ENCODE results near the gene ESRRA. TPM values are rescaled to one million over a fixed set of nuclear protein-coding genes. Genes with fewer than 3 reads are reported as not detected.

The ESRRA gene
- total RNA-seq, 1 donor from 2014 or later = 53.6 TPM

GRCh38 chr11:64360448-64360921 is 55.2 kb downstream of the ESRRA start:
- DNase-seq (ENCODE audit: low spot score) = no peak
- no peak for ATAC-seq

GRCh38 chr11:64361659-64362058 is 56.3 kb downstream of the ESRRA start:
- ATAC-seq = no peak

GRCh38 chr11:64362339-64362738 is 57.0 kb downstream of the ESRRA start:
- DNase-seq (ENCODE audit: low spot score) (no peak), ATAC-seq (no peak)

More at GRCh38 chr11:64361659-64362058, 56.3 kb downstream of the ESRRA start:
- DNase-seq (ENCODE audit: low spot score) = no peak

GRCh38 chr11:64364435-64364834 is 59.1 kb downstream of the ESRRA start:
- no peak for ATAC-seq

GRCh38 chr11:64364911-64365310 is 59.6 kb downstream of the ESRRA start:
- ATAC-seq (no peak), DNase-seq (ENCODE audit: low spot score) (no peak)

More at GRCh38 chr11:64364435-64364834, 59.1 kb downstream of the ESRRA start:
- DNase-seq (ENCODE audit: low spot score) = no peak

Other genes with a start within 250 kb of the ESRRA start
- 35.2 TPM for gene MACROD1, start 139.4 kb upstream of the ESRRA start, total RNA-seq
- gene STIP1, start 119.4 kb upstream of the ESRRA start, total RNA-seq = 33.9 TPM
- gene FERMT3, start 98.8 kb upstream of the ESRRA start, total RNA-seq = 9.7 TPM
- gene TRPT1, start 79.3 kb upstream of the ESRRA start, total RNA-seq = 22.2 TPM
- 52.5 TPM for gene NUDT22, start 79.2 kb upstream of the ESRRA start, total RNA-seq
- 28.2 TPM for gene DNAJC4, start 75.0 kb upstream of the ESRRA start, total RNA-seq
- gene VEGFB, start 70.9 kb upstream of the ESRRA start, total RNA-seq = 20.8 TPM
- gene FKBP2, start 64.4 kb upstream of the ESRRA start, total RNA-seq = 82.6 TPM
- gene PPP1R14B, start 58.6 kb upstream of the ESRRA start, total RNA-seq = 50.1 TPM
- gene PLCB3, start 54.0 kb upstream of the ESRRA start, total RNA-seq = 6.8 TPM
- 36.0 TPM for gene BAD, start 20.9 kb upstream of the ESRRA start, total RNA-seq
- gene GPR137, start 19.7 kb upstream of the ESRRA start, total RNA-seq = 26.8 TPM
- gene KCNK4, start 14.2 kb upstream of the ESRRA start, total RNA-seq = not detected
- gene CATSPERZ, start 5.2 kb upstream of the ESRRA start, total RNA-seq = not detected
- 59.1 TPM for gene TRMT112, start 12.0 kb downstream of the ESRRA start, total RNA-seq
- gene PRDX5, start 12.6 kb downstream of the ESRRA start, total RNA-seq = 96.4 TPM
- 4.0 TPM for gene CCDC88B, start 34.7 kb downstream of the ESRRA start, total RNA-seq
- gene RPS6KA4, start 53.6 kb downstream of the ESRRA start, total RNA-seq = 9.8 TPM

All from left lobe of liver (tissue), 2 donors.